ENCODE measurements around the gene VGLL4.
A peak's percentile ranks its signal among the peaks of the same experiment; 100 is the strongest.
"Not testable (repeated sequence)": the region's sequence is repeated elsewhere in the genome, so short reads cannot be mapped to it uniquely, and the experiment has no call there.

The VGLL4 gene, protein sequence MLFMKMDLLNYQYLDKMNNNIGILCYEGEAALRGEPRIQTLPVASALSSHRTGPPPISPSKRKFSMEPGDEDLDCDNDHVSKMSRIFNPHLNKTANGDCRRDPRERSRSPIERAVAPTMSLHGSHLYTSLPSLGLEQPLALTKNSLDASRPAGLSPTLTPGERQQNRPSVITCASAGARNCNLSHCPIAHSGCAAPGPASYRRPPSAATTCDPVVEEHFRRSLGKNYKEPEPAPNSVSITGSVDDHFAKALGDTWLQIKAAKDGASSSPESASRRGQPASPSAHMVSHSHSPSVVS

DNA sequence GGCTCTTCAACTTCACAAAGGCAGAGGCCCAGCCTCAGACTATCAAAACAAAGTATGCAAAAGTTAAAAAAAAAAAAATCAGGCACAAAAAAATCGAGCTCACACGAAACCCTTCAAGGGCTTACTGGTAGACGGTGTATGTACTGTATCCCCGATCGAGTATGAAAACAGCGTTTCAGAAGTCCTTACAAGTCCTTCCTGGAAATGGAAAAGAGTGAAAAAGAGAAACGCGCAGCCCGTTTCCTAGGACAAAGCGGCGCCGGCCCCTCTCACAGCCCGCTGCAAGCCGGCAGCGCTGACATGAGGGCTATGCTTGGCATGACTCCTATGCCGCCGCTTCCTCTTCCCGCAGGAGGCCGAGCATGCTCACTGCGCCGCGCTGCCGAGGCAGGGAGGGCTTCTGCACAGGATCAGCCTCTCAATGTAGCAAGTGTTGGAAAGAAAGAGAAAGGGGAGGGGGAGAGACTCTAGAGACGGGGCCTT, at the start of gene VGLL4:
TSS of gene VGLL4 (minus strand) at position 311 of the 483 bp plus-strand sequence. CDS start 397 bp downstream, outside the sequence.
- peak; percentile 49 for DNase-seq

DNA sequence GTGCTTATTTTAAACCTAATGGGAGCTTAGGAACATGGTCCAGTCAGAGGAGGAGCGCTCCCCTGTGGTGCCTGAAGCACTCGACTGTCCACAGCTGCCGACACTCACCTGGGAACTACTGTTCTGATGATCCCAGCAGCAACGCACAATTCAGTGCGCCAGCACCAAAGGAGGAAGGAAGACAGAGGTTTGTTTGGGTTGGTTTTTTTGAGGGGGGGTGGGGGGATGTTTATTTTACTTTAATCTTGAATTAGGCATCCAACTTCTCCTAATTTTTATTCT, 48.8 kb upstream of the VGLL4 start:
- no peak for DNase-seq

DNA sequence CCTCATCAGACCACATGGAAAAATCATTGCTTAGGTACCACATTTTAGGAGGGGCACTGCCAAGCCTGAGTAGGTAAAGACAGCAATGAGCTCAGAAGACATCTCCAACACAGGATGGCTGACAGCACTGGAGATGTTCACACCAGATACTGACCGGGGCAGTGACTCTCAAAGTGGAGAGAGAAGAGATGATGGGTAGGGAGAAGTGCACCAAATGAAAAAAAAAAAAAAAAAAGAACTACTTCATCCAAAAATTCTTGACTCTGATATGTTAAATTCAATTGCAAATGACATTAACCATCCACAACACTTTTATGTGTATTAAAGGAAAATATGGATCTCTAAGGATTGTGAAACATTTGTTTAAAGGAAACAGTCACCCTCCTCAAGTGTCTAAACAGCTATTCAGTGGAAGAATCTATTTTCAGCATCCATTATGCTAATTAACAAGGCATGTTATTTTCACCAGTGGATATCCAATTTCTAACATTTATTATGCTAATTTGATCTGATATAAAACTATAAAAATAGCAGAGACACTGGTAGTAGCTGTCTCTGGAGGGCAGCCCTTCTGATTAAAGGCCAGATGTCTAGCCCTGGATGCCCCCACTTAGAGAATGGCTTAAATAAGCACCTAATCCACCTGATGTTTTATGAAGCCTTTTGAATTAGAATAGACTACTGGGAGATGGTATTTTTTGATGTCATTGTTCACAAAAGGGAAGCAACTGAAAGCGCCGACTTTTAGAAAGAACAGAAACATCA, 48.2 kb upstream of the VGLL4 start:
- DNase-seq: no peak

DNA sequence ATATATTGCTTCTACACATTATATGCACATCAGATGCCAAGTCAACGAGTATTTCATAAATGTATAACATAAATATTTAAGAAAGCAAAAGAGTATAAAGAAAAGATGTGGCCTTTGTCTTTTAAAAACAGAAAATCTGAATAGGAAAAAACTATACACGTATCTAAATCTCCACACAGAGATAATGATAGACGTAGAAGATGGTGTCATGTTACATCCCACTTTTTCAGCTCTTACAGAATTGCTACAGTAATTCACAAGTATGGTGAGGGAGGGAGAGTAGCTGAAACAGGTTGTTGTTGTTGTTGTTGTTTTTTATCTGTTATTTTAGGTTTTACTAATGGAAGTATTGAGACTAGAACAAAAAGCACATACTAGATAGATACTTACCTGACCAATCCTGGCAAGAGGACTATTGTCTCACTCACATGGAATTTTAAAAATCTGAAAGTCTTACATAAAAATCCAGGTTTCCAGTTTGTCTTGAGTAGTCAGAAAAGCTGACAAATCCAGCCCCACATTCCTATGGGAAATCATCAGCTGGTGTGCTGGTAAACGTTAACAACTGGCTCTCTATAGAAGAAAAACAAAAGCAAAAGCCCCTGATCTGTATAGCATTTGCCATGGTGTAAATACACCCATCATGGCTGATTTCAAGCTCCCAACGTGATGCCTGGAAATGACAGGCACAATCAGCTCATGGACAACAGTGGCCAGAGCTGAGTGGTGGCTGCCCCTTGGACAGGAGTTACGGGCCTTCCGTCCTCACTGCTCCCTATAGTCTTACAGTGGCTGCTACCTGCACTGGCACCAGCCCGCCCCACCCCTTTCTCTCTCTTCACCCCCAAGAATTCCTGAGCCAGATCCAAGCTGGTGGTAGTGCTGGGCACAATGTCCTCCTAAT, 47.4 kb upstream of the VGLL4 start:
- DNase-seq: no peak

DNA sequence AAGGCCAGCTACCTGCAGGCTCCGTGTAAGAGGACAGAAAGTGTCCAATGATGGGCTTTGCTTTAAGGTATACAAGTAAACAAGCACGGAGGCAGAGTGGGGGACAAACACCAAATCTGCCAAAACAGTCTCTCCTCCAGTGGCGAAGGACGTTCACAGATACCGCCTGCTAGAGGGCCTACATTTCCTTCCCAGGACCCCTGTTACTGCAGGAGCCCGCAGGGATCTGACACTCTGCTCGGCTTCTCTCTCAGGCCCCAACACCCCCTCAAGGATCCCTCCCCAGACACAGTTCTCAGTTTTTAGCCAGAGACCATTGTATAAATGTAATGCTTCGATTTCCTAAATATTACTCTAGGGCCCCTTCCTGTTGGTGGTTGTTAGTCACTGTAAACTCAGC, 46.0 kb upstream of the VGLL4 start:
- DNase-seq: no peak

DNA sequence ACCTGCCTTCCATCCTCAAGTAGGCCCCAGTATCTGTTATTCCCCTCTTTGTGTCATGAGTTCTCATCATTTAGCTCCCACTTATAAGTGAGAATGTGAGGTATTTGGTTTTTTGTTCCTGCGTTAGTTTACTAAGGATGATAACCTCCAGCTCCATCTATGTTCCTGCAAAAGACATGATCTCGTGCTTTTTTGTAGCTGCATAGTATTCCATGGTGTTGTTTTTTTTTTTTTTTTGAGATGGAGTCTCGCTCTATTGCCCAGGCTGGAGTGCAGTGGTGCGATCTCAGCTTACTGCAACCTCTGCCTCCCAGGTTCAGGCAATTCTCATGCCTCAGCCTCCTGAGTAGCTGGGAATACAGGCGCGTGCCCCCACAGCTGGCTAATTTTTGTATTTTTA, 41.3 kb upstream of the VGLL4 start:
- not testable (repeated sequence) for DNase-seq

DNA sequence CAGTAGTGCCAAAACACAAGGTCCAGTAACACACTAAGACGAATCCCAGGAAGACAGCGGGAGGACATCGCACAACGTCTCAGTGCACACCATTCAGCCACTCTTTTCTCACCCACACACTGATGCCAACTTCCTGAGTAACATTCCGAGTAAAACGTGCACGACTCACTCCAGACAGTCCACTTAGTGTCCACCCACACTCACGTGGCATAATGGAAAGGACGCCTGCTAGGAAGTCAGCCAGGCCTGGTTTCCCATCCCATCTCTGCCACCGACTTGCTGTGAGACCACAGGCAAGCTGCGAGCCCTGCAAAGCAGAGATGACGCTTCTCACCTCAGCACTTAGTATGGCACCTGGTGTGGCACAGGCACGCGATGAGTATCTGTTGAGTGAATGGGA, 36.8 kb upstream of the VGLL4 start:
- DNase-seq: no peak

DNA sequence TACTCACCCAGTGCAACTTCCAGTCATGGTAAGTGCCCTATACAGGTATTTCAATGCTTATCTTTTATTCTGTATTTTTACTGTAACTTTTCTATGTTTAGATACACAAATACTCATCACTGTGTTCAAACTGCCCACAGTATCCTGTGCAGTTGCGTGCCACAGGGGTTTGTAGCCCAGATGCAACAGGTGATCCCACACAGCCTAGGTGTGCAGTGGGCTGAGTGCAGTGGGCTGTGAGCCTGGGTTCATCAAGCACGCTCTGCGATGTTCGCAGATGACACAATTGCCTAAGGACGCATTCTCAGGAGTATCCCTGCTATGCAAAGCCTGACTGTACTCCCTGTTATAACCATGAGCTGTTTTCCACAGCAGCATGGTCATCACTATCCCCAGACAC, 36.2 kb upstream of the VGLL4 start:
- DNase-seq: no peak

DNA sequence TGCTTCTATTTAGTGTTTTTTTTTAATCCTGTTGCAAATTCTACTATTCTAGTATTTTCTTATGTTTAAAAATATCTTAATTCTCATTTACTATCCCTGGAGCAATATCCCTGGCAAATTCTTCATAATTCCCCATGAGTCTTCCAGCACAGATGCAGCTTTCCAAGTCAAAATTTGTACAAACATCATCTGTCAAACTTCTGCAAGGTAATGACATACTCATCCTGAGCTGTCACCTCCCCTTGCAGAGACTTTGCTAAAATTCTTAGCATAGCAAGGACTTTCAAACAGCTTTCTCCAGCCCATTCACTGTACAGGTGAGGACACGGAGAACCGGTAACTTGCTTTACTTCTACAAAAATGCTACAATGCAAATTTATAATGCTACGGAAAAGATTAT, 28.6 kb upstream of the VGLL4 start:
- DNase-seq: no peak

DNA sequence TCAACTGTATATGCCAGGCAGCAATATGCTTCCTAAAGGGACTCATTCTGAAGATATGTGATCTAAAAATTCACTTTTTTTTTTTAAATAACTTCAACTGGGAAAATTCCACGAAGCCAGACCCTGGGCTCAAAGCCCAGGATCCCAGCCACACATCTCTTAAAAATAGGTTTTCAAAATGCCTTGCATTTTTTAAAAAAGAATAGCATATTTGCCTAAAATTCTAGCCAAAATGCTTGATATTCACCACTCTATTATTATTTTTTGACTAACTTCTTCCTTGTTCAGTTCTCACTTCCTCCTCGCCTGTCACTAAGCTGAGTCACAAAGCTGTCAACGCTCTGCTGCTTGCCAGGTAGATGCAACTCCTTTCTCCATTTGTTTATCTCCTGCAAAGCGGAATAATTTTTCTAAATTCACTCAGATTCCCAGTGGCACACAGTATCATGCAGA, 28.0 kb upstream of the VGLL4 start:
- no peak for DNase-seq

DNA sequence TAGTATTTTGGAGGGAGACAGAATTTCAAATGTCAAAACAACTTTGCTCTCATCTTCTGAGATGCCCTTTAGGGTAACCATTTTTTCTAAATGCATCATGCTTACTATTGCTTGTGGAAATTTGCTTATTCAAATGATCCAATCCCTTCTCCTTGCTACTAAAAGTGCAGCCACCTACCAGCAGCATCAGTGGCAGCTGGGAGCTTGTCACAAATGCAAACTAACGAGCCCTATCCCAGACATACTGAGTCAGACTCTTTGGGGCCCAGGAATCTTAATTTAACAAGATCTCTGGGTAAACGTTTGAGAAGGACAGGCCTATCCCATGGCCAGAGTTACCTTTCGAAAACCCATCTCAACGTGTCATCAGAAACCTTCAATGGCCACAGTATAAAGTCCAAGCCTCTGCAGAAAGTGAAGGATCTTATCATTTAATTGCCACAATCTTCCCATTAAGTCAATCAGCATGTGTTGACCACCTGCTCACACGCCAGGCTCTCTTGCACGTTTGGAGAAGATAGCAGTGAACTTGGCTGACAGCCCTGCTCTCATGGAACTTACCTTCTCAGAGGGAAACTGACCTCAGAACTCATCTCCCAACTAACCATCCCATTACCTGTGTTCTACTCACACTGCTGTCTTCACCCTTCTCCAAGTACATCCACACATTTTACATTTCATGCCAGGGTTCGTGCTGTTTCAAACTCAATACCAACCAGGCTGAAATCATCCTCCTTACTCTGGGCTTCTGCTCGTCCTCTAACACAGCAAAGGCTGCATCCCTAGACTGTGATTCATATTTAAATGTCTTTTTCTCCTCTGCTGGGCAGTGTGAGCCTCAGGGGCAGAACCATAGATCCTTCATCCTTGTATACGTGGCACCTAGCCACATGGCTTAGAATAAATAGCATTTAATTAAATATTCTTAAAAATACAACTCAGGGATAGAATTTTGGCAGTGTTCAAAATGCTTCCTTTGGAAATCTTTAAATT, 24.8 kb upstream of the VGLL4 start:
- DNase-seq: no peak

DNA sequence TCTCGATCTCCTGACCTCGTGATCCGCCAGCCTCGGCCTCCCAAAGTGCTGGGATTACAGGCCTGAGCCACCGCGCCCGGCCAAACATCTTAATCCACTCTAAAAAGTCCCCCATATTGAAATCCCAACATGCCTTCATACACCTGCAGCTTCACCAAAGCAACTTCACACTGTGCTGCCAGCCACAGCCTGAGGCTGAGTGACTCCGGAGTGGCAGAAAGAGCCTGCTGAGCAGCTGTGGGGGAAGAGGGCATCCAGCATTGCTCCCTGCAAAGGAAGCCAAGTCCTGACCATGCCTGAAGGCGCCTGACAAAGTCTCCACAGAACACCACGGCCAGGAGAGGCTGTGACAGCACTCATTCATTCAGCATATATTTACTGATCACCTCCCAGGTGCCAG, 21.6 kb upstream of the VGLL4 start:
- no peak for DNase-seq

DNA sequence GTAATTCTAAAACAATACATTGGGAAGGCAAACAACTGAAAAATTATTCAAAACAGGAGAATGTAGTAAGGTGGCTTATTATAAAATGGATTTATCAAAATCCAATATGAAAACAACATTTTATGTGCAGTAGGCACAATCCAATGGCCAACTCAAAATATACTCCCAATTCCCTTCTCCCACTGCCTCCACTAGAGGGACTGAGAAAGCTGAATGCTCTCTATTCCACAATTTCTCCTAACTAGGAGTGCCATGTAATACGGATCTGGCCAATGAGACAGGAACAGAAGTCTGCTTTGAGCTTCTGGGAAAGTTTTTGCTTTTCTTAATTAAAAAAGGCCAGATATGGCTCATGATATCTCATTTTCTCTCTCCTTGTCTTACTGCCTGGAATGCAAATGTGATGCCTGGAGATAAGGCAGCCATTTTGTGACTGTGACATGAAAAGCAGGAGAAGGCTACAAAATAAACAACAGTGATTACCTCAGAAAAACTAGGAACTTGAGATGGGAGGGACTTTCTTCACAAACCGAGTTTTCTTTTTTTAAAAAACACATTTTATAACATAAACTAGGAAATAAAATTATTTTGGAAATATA, 18.8 kb upstream of the VGLL4 start:
- DNase-seq: no peak

DNA sequence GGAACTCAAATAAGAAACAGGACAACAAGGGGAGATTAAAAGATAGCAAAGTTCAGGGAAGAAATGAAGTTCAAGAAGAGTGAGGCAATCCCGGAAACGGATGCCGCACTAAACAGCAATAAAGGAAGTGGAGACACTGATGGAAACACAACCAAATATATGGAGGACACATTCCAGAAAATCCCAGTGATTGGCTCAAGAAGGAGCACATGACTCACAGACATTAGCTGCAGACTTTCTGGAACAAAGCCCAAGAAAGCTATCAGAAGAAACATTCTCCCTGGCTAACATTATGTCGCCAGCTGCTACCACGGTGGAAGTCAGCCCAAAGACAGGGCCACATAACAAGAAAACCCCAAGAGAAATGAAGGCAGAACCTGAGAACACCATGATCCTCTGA, 18.1 kb upstream of the VGLL4 start:
- DNase-seq: no peak

DNA sequence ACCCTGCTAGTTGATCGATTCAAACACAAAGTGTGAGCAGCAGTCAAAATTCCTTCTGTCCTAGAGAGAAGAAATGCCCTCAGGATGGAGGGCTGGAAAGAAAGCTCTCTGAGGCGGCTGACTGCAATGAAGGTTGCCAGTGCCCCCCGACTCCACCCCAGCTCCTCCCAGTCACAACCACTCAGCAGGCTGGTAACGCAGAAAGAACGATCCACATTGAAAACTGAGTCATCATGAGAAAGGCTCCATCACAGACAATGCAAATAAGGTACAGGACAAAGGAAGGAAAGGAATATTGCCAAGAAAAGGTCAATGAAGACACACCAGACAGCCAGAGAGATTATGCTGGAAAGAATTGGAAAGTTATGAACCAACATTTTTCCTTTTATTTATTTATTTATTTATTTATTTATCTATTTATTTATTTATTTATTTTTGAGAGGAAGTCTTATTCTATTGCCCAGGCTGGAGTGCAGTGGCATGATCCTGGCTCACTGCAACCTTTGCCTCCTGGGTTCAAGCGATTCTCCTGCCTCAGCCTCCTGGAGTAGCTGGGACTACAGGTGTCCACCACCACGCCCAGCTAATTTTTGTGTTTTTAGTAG, 17.4 kb upstream of the VGLL4 start:
- no peak for DNase-seq

DNA sequence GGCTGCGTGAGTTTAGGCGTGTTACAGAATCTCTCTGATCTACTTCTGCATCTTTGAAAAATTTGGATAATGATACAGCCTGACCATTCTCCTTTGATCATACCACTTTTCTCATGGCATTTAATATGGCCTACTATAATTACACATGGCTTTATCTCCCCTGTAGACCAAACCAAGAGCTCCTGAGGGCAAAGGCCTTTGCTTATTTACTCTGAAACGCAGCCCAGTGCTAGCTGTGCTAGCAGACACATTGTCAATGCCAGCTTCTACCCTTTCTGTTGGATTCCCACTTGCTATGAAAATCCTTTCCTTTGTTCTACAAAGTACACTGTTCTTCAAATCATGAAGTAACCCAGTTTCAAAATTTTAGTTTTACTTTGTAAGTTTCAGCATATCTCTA, 16.5 kb upstream of the VGLL4 start:
- no peak for DNase-seq

DNA sequence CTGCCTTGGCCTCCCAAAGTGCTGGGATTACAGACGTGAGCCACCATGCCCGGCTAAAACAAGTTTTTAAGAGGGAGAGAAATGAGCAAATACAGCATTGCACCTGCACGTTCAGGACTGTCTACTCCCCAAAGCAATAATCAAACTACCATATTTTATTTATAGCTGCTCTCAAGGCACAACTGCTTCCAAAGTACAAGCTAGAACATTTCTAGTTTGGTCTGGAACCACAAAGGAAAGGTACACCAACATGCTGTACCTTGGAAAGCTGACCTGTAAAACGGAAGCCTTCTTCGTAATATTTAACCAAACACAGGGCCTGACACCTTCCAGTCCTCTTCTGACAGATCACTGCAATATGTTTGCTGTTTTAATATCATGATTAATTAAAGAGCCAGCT, 14.5 kb upstream of the VGLL4 start:
- DNase-seq: no peak

DNA sequence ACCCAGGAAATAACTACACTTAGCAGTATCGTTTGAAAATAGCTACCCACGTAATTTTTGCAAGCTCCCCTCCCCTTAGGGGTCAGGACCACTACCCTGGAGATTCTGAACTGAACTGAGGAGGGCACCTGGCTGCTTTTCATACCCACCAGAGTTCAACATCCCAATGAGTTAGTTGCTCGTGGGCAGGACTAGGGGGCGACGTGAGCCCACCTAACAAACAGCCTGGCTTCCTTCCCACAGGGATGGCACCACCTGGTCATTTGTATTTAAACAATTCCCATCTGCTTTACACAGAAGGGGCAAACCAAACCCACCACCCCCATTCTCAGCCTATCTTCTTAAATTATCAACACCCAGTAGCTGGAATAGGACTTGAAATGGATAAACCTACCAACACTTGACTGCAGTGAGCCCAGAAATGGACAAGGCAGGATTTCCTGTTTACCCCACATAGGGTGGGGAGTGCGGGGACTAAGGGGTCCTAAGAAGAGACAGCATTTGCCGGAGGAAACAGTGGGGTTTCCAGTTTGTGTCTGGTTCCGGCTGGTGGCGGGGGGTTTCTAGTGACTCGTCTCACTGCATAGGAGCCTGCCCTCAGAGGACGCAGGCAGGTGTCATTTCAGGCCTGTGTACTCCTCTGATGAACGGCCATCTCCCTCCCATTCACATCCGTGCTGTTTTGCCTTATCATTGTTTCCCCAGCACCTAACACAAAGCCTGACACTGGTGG, 11.6 kb upstream of the VGLL4 start:
- DNase-seq: no peak

DNA sequence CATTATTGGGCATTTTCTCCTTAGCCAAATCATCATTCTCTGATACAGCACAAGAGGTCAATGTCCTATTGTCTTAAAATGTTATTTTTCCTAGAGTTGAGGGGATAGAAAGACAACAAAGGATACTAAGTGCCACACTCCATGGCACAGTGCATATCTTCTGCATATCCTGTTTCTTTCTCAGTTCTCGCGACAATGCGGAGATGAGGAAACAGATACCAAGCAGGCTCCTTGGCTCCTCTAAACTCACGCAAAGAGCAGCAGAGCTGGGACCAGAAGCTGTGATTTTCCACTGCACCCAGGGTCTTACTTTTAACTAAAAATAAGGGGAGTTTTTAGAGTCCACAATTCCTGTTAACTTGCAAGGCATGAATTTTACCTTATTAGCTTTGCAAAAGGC, 10.5 kb upstream of the VGLL4 start:
- no peak for DNase-seq

DNA sequence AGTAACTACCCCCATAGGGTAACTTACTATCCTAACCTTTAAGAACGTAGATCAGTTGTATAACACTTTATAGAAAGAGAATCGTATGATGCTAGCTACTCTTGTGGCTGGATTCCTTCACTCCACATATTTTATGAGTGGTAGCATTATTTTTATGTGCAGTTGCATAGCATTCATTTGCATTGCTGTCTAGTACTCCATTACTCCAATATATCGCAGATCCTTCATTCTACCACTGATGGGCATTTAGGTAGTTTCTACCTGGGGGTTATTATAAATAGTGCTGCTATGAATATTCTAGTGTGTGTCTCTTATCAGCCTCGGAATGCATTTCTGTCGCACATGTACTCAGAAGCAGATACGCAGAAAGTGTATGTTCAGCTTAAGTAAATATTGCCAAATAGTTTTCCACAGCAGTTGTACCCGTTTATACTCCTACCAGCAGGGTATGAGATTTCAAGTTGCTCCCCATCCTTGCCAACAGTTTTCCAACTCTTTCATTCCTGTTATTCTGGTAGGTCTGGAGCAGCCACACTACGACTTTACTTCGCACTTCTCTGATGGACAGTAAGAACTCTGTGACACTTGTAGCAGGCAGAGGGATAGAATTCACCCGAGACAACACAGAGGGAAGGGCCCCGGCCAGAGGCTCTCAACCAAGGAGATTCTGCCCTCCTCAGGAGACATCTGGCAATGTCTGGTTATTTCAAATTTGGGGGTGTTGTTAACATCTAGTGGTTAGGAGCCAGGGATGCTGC, 9.8 kb upstream of the VGLL4 start:
- DNase-seq: no peak
